Right lobe of liver (tissue), 4 donors: ENCODE results near the gene SMIM26.

Source experiments
- POLR2A ChIP-seq: fragments of 450-650 bp; IDR thresholded peaks from one replicate; pipeline ENCODE4 v1.6.1; 2017; ENCODE audit warnings: antibody characterized with exemption, mild to moderate bottlenecking
- TF ChIP-seq, protein P1 (sequence below), 4 donors: fragments of 200-600 bp in 3 of 4; fragments of 450-650 bp in 1 of 4; IDR thresholded peaks; one replicate each; pipeline versions ENCODE4 v1.5.1 to v1.8.0; 2016 to 2022; ENCODE audit warnings: antibody characterized with exemption in 4 of 4, mild to moderate bottlenecking in 2 of 4
- donor health status: DM: no; HTN: no; CAD: no.
- donor health status: DM: no; HTN: no; CAD: no.
- donor health status: DM: no; HTN: yes; CAD: no.

DNA sequence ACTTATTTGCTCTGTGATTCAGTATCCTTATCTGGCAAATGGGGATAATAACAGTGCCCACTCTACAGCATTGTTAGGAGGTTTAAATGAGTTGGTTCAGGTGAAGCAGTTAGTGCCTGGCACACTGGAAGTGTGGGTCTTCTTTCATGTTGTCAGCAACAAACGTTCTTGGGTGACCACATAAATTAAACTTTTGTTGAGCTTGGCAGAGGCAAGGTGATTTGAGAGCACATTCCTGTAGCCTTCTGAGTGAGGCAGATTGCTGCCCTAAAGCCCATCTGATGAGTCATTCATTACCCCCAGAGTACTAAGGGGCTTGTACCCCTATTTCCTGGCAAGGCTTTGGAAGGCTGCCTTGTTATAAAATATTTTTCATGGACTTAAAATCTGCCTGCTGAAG is 33.7 kb upstream of the SMIM26 start:
- TF ChIP-seq, protein P1, sequence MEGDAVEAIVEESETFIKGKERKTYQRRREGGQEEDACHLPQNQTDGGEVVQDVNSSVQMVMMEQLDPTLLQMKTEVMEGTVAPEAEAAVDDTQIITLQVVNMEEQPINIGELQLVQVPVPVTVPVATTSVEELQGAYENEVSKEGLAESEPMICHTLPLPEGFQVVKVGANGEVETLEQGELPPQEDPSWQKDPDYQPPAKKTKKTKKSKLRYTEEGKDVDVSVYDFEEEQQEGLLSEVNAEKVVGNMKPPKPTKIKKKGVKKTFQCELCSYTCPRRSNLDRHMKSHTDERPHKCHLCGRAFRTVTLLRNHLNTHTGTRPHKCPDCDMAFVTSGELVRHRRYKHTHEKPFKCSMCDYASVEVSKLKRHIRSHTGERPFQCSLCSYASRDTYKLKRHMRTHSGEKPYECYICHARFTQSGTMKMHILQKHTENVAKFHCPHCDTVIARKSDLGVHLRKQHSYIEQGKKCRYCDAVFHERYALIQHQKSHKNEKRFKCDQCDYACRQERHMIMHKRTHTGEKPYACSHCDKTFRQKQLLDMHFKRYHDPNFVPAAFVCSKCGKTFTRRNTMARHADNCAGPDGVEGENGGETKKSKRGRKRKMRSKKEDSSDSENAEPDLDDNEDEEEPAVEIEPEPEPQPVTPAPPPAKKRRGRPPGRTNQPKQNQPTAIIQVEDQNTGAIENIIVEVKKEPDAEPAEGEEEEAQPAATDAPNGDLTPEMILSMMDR (IDR thresholded peaks at IDR 0.05), result no peak
- no peak for TF ChIP-seq POLR2A
